NK-92 treated with Interleukin-12 subunit alpha and Interleukin-12 subunit beta, amount 100 ng/mL, for 24 hours (cell line): ENCODE measurements around the gene GPR25.

ENCODE experiments used
- DNase-seq: peaks from one replicate; lab custom pipeline; 2025; lab: John Stamatoyannopoulos, UW

Gene GPR25

DNA sequence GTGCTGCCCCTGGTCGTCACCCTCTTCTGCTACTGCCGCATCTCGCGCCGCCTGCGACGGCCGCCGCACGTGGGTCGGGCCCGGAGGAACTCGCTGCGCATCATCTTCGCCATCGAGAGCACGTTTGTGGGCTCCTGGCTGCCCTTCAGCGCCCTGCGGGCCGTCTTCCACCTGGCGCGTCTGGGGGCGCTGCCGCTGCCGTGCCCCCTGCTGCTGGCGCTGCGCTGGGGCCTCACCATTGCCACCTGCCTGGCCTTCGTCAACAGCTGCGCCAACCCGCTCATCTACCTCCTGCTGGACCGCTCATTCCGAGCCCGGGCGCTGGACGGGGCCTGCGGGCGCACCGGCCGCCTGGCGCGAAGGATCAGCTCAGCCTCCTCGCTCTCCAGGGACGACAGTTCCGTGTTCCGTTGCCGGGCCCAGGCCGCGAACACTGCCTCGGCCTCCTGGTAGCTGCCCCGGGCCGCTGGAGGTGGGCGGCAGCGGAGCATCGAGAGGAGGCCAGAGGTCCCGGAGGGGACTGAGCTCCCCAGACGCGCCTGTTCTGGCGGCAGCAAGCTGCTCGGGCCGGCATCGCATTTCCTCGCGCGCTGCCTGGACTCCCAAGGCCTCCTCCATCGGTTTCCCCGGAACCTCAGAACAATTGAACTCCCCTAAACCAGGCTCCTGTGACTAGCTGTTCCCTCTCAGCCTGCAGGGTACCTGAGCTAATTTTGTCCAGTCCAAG lies 1.1 kb downstream of the GPR25 start:
- no peak for DNase-seq

DNA sequence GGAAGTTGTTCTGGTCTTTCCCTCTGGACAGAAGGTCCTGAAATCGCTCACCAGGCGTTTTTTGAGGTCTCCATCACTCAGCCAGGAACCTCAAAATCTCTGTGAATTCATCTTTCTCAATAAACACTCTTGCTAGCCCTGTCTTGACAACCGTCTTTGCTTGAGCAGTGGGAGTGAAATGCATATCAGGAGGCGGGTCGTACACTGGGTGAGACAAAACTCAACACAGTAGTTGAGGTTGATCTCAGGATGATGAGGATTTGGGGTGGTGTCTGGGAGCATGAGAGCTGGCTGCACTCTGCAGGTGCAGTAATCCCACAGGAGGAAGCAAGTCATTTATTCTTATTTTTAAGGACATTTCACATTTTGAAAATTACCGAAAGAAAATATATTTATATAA lies 1.9 kb downstream of the GPR25 start:
- DNase-seq, result no peak

DNA sequence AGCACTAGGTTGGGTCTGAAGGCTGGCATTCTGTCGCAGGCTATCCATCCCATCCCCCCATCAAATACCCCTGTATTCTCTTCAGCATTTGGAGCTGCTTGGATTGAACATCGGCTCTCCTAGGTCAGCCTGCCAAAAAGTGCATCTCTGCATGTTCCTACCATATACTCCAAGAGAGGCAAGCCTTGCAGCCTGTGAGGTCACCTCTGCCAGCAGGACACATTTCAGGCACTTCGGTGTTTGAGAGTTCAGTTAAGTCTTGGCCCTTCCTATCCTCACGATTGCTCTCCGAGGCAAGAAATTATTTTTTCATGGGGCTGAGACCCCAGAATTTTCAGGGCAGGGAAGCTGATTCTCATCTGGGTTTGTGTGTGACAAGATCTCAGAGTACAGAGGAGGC lies 2.6 kb downstream of the GPR25 start:
- DNase-seq, result no peak

DNA sequence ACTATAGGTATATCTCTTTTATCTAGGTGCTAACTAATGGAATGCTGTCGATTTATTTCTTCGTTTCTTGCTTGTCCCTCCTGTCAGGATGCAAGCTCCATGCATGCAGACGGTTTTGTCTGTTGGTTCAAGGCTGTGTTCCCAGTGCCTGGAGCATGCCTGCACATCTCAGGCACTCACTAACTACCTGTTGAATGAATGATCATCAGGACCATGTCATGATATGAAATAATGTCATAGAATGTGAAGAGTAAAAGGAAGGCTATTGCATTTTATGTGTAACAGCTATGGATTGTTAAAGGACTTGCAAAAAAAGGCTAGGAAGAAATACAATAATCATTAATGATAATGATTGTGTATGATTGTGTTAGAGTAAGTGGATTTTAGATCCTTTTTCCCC lies 4.2 kb downstream of the GPR25 start:
- DNase-seq, result no peak

DNA sequence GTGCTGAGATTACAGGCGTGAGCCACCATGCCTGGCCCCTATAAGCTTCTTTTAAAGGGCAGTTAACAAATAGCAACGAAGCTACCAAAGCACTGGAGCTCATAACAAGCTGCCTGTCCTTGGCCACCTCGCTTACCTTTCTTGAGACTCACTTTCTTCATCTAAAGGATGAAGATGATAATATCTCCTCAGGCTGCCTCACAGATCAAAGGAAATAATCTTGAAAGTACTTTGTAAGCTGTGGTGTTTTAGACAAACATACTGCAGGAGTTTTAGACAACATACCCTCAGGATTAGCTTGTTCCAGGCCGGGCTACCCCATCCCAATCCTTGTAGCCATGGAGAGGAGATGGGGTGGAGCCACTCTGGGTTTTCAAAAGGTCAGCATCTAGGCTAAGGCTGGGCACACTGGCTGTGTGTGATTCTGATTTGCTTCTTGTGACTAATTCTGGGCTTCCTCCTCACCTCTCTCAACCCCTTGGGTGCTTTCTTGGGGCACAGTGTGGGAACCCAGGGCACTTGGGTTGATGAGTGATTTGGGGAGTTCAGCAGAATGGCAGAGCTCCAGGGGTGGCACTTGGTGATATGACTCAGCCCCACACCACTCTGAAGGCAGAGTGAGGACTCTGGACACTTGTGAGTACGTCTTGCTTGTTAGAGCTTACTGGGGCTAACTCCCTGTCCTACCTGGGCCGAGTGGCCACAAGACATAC lies 5.2 kb downstream of the GPR25 start:
- DNase-seq, result no peak

DNA sequence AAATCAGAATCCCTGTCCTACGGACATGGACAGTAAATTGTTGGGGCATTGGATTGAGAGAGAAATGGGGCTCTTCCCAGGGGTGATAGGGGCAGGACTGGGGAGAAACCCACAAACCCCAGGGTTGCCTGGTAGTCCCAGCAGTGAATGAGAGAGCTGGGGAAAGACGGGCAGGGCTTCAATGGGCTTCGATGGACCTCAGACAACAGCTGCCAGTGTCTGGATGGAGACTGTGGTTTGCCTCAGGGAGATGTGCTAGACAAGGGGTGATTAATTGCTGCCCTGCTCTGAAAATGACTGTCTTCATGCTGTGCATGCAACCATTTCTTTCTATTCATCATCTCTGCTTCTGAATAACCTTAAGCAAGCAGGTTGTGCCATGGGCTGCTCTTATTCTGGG lies 7.4 kb downstream of the GPR25 start:
- DNase-seq, result peak; percentile 49

DNA sequence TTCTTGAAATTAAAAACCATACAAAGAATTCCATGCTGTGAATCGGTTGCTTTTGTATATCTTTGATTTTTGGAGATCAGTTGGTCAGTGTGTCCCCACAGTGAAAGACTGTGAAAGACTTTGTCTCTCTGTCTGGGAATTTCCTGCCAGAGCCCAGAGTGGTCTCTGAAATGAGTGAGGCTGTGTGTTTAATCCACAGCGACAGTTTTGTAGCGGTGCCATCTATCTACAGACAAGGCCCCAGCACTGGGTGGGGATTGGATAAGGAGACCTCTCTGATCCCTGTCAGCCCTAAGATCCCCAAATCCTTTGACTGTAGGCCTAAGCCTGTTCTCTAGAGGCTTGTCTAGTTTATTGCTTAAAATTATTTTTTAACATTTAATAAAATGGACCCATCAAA lies 10.3 kb downstream of the GPR25 start:
- DNase-seq, result no peak

DNA sequence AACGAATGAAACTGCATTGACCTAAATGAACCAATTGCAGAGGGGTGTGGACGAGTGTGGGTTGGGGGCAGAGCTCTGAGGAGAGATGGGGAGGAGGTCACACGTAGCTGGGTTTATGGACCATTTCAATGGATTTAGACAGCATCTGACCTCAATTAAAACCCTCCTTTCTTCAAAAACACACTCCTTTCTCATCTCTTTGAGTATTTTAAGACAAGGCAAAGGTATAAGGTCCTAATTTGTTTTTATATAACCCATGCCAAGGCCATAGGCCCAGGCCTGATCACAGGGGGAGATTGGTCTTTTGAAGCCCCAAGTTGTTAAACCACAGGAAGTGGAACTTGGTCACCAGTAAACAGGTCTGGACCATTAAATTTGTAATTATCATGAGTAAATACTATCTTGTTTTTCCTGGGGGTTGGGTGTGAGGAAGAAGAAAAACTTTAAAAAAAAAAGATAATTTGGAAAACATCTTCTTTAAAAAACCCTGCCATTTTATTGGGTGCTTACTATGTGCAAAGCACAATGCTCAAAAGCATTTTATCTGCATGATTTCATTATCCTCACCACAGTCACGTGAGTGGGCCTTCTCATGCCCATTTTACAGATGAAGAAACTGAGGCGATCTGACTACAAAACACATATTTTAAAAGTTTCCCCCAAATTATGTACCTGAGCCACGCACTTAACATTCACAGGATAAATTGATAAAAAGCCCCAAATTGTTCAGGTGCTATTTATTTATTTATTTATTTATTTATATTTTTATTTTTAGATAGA lies 13.0 kb downstream of the GPR25 start:
- DNase-seq, result peak; percentile 40

DNA sequence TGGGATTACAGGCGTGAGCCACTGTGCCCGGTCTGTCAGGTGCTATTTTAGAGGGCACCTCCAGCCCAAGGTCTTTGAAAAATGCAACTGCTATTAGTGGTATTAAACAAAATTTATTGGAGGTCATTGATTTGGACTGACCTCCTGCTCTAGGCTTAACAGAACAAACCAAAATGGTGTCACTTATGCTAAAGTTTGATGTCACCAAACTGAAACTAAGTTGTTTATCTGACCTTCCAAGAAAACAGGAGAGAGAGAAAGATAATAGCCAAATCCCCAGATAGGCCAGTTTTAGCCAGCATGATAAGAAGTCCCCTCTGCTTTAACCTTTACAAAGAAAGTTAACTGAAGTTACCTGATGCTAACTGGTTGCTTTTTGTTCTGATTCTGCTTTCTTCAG lies 13.8 kb downstream of the GPR25 start:
- DNase-seq, result no peak

DNA sequence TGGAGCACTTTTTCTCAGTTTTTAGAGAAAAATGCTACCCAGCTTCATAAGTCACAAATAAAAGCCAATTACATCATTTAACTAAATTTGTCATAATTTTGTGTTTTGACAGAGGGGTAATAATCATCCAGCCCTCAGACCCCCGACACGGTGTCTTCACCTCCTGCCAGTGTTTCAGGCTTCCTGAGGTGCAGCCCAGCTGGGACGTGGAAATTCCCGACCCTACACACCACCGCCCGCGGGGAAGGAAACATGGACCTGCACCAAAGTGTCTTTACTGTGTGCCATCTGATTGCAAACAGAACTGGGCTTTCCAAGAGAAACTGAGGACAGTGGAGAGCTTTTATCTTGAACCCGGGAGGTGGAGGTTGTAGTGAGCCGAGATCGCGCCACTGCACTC lies 14.3 kb downstream of the GPR25 start:
- DNase-seq, result no peak

DNA sequence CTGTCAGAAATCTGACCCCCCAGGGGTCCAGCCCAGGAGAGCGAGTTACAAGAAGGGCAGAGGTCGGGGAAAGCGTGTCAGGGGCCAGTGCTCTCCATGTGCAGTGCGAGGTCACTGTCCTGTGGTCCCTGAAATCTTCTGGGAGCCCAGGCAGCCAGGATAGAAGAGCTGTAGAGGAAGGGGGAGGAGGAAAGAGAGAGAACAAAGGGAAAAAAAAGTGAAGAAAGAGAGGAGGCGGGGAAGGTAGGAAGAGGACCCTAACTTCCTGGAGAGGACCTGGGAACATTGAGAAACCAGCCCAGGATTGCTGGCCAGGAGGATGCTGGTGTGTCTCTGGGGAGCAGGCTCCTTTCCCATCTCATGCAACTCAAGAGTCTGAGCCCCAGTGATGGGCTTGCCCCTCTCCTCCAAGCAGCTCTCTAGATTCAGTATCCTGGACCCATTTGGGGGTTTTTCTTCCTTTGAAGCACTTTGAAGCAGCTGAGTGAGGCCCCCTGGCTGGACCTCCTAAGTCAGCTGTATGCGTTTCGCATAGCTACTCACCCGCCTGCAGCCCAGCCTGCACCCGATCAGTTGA lies 15.1 kb downstream of the GPR25 start:
- no peak for DNase-seq

DNA sequence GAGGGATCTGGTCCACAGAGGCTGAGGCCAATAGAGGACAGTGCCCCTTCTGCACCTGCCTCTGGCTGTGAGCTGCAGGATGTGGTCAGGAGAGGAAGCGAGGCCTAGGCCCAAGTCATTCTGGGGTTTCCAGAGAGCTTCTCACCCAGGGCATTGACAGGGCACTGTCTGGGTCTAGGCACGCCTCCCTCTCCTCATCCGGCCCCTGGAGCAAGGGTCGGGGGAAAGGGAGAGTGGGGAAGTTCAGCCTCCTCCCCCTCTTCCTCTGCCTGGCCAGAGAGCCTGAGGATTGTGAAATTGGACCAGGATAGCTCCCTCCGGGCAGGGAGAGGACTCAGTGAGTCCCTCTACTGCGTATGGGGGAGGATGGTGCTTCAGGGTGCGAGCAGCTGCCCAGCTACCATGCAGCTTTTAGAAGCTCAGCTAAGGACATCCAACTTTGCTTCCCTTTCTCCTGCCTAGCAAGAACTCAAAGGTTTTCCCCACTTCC lies 15.6 kb downstream of the GPR25 start:
- peak; percentile 88 for DNase-seq

DNA sequence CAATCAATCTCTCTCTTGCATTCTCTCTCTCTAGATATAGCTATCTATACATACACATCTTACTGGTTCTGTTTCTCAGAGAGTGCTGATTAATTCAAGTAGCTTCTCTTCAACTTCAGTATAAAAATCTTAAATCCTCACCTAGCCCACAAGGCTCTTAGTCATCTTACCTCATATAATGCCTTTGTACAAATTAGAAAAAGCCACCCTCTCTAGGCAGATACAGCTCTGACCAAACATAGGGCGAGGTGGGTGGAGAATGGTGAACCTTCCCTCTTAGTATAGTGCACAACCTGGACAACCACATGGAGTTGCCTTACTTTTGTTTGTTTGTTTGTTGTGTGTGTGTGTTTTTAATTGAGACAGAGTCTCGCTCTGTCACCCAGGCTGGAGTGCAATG lies 16.8 kb downstream of the GPR25 start:
- peak; percentile 33 for DNase-seq

DNA sequence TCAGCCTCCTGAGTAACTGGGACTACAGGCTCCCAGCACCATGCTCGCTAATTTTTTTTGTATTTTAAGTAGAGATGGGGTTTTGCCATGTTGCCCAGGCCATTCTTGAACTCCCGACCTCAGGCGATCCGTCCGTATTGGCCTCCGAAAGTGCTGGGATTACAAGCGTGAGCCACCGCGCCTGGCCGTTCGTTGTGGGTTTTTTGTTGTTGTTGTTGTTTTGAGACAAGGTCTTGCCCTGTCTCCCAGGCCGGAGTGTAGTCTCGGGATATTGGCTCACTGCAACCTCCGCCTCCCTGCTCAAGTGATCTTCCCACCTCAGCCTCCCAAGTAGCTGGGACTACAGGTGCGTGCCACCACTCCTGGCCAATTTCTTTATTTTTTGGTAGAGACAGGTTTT lies 17.2 kb downstream of the GPR25 start:
- DNase-seq, result no peak

DNA sequence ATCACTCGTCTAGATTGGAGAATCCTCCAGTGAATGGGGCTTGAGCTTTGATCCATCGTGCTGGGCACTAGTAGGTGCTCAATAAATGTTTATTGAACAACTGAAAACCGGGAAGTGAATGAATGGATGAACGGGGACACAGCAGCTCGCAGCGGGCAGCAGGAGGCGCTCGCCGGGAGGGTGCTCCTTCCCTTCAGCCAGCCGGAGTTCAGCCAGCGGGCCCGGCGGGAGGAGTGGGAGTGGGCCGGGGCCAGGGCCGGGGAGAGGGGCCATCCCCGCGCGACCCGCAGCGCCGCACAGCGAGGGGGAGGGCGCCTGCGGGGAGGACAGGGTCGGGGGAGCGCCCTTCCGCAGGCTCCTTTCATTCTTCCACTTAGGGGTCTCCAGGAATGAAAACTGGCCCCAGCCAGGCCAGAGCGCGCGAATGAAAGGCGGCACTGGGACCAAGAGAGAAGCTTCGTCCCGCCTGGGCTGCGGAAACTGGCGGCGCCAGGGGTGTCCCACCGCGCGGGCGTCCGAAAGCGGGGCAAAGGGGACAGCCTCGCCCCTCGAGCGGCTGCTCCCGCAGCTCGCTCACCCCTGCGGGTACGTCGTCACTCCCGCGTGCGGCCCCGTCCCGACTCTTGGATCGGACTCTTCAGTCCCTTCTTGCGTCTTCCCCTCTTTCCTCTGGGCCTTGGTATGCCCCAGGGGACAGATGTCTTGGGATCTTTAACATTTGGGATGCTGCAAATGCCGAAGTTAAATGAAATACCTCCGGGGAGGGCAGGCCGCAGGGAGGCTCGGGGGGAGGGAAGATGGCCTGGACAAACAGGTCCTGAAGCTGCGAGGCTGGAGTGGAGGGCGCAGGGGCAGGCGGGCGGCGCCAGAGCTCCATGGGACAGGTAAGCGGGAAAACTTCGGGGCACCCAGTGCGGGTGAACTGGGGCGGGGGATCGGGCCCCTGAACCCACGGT lies 18.3 kb downstream of the GPR25 start:
- DNase-seq, result peak; percentile 27

DNA sequence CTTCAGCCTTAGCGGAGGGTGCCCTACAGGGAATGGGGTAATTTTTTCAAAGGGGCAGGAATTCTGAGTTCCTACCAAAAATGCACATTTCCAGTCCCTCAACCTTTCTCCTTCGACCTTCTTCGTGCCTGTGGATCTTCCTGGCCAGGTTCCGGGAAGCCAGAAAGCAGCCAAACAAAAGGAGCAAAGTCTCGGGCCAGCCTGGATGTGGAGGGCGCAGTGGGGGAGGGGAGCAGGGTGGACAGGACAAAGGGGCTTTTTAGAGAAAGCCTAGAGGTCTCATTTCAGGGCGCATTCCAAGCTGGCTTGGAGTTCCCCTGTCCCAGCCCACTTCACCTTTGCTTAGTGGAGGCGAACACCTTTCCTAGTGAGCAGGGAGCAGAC lies 19.0 kb downstream of the GPR25 start:
- DNase-seq, result no peak

DNA sequence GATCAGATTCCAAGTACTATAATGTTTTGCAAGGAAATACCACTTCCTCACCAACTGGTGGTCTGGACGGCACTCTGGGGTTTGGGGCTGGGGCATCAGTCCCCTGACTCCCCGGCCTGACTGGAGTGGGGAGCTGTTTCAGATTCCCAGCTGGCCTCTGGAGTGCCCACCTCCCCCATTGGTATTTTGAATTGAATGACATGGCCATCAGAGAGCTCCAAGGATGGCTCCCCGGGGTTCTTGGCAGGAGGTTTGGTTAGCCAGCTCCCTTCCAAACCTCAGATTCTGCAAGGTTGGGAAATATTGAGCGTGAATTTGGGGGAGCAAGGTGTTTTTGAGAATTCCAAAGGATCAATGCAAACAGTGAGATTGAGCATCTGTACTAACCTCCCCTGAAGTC lies 19.8 kb downstream of the GPR25 start:
- no peak for DNase-seq

DNA sequence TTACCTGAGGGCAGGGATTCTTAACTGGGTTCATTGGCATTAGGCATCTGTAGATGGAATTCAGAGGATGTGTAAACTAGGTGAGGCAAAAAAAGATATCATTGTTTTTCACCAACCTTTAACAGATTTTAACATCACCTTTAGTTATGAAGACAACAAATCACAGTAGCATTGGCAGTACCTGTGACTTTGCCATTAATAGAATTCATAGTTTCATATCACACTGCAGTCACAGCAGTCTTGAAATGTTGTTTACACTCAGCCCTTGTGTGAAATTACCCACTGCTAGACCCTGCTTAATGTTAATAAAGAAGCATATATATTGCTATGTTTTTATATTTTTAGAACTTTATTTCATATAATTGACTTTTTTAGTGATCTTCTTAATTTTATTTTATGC lies 20.2 kb downstream of the GPR25 start:
- DNase-seq, result no peak

DNA sequence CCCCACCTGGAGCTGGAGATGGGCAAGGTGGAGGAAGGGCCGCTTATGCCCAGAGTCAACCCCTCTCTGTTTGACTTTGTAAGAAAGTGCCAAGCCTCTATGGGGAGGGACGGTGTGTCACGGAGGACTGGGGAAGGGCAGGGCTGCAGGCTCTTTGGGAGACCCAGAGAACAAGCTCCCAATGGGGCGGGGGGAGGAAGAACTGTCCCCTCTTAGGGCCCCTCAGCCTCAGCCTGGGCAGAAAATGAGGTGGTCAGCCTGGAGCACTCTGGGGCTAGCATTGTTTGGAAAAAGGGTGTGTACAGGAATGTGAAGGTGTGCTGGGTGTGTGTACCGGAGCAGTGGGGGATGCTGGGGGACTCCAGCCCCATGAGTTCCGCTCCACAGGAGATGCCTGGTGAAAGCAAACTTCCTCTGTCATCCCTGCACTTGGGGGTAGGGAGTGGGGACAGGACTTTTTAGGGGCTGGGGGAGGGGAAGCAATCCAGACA lies 20.7 kb downstream of the GPR25 start:
- DNase-seq, result no peak

DNA sequence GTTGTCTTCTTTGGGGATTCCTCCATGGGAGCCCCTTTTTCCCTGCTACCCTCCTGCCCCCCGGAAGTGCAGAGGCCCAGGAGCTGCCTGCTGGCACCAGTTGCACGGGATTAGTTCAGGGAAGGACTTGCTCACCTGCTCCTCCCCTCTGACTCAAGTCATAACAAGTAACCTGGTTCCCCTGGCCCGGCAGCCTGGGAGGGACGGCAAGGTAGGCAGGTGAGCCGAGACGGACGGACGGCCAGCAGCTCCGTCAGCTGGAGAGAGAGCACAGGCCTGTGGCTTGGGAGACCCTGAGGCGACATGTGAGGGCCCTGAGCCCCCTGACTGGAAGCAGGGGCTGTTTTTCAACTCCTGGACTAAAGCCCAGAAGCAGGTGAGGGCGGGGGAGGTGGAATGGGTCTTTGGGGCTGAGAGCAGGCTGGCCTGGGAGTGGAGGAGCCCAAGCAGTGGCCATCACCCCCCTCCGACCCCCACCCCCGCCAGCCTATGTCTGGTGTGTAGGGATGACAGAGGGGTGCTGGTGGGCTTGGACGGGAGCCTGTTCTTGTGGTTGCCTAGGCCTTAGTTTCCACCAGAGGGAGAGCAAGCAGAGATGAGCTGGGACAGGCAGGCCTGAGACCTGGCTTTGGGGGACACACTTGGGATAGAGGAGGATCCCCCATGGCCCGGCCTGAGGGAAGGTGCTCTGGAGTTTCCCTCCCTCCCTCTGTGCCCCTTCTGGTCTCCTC lies 22.1 kb downstream of the GPR25 start, which contains the start of gene INAVA:
Gene INAVA, plus strand, starts transcription at position 189 of the 731 bp plus-strand sequence. CDS start 3,501 bp downstream, outside the sequence.
- DNase-seq, result no peak

DNA sequence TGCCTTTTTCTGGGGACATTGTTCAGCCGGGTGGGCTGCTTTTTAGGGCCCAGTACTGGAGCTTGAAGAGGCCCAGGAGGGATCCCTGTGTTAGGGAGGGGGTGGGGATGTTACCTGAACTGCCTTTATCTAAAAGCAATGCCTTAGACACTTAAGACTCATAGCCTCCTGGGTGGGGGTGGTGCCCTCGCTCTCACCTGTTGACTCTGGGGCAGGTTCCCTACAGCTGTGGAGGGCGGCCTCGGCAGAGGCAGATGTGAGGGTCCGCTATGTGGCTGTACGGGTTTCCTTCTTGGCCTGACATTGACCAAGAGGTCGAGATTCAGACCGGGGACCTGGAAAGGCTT lies 22.6 kb downstream of the GPR25 start:
- DNase-seq, result no peak
